ENCODE measurements around the gene DDX51.

Gene DDX51

GRCh38 chr12:132144115-132144809 lies at the start of gene DDX51, which contains the start of gene NOC4L:
Gene DDX51 (minus strand): TSS chr12:132144319. CDS start chr12:132144296, 23 bp downstream.
Gene NOC4L (plus strand): TSS chr12:132144457. CDS start chr12:132144489, 32 bp downstream.
- in situ Hi-C loops (cut with MboI; ENCODE audit: low sequenced_read_pairs): no loop called here

GRCh38 chr12:132191715-132192553 lies 47.8 kb upstream of the DDX51 start:
- in situ Hi-C loops (cut with MboI; ENCODE audit: low sequenced_read_pairs): no loop called here

GRCh38 chr12:132190834-132191500 lies 46.8 kb upstream of the DDX51 start:
- in situ Hi-C loops (cut with MboI; ENCODE audit: low sequenced_read_pairs): no loop called here

GRCh38 chr12:132190012-132190755 lies 46.1 kb upstream of the DDX51 start:
- in situ Hi-C loops (cut with MboI; ENCODE audit: low sequenced_read_pairs): no loop called here

- in situ Hi-C loops (cut with MboI; ENCODE audit: low sequenced_read_pairs): no loop called here
Observed at GRCh38 chr12:132189378-132190011, 45.4 kb upstream of the DDX51 start.

GRCh38 chr12:132188916-132189325 lies 44.8 kb upstream of the DDX51 start:
- in situ Hi-C loops (cut with MboI; ENCODE audit: low sequenced_read_pairs): no loop called here

- in situ Hi-C loops (cut with MboI; ENCODE audit: low sequenced_read_pairs): no loop called here
Observed at GRCh38 chr12:132188451-132188901, 44.4 kb upstream of the DDX51 start.

- in situ Hi-C loops (cut with MboI; ENCODE audit: low sequenced_read_pairs): no loop called here
Observed at GRCh38 chr12:132187646-132188450, 43.7 kb upstream of the DDX51 start.

- in situ Hi-C loops (cut with MboI; ENCODE audit: low sequenced_read_pairs): no loop called here
Observed at GRCh38 chr12:132186857-132187620, 42.9 kb upstream of the DDX51 start.

GRCh38 chr12:132186208-132186856 lies 42.2 kb upstream of the DDX51 start:
- in situ Hi-C loops (cut with MboI; ENCODE audit: low sequenced_read_pairs): no loop called here

GRCh38 chr12:132185705-132186104 lies 41.6 kb upstream of the DDX51 start:
- in situ Hi-C loops (cut with MboI; ENCODE audit: low sequenced_read_pairs): no loop called here

- in situ Hi-C loops (cut with MboI; ENCODE audit: low sequenced_read_pairs): no loop called here
Observed at GRCh38 chr12:132182711-132183365, 38.7 kb upstream of the DDX51 start.

GRCh38 chr12:132182206-132182710 lies 38.1 kb upstream of the DDX51 start:
- in situ Hi-C loops (cut with MboI; ENCODE audit: low sequenced_read_pairs): no loop called here

GRCh38 chr12:132181570-132182200 lies 37.6 kb upstream of the DDX51 start:
- in situ Hi-C loops (cut with MboI; ENCODE audit: low sequenced_read_pairs): no loop called here

GRCh38 chr12:132180648-132181546 lies 36.8 kb upstream of the DDX51 start:
- in situ Hi-C loops (cut with MboI; ENCODE audit: low sequenced_read_pairs): no loop called here

Measured in HL-60/S4 treated with retinoic acid at 250 ng/mL for 4 days and 3 days (cell line).